COLO668 (cell line): Measurements from ENCODE around the gene NFAT5.
"Not testable (repeated sequence)": the region's sequence is repeated elsewhere in the genome, so short reads cannot be mapped to it uniquely, and the experiment has no call there.

Experiments used
- DNase-seq: peaks from one replicate; lab custom pipeline; 2025; ENCODE audit not compliant: unreplicated experiment; lab: John Stamatoyannopoulos, UW

Gene NFAT5

DNA sequence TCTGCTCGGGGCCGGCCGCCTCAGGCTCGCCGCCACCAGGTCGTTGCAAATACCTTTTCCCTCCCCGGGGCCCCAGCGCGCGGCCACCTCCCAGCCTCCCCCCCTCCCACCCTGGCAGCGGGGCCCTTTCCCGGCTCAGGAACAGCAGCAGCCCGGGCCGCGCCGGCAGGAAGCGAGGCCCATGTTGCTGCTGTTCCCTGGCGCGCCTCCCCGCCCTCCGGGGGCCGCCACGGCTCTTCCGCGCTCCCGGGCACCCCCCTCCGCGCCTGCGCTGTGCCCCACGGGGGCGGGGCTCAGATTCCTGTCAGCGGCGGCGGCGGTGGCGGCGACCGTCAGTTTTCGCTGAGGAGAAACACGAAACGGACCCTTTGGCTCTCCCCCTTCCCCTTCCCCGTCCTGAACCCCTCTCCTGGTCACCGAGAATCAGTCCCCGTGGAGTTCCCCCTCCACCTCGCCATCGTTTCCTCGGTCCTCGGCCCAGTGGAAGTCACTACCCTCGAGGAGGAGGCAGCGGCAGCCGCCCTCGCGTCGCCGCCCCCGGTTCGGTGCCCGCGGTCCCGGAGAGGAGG lies at the start of gene NFAT5:
Gene NFAT5, plus strand, starts transcription at position 296 of the 569 bp plus-strand sequence. CDS start 336 bp downstream, outside the sequence.
- peak; percentile 89 for DNase-seq

DNA sequence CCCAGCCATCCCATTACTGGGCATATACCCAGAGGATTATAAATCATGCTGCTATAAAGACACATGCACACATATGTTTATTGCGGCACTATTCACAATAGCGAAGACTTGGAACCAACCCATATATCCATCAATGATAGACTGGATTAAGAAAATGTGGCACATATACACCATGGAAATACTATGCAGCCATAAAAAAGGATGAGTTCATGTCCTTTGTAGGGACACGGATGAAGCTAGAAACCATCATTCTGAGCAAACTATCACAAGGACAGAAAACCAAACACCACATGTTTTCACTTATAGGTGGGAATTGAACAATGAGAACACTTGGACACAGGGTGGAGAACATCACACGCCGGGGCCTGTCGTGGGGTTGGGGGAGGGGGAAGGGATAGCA lies 47.9 kb upstream of the NFAT5 start:
- not testable (repeated sequence) for DNase-seq

GRCh38 chr16:69520413-69520799 lies 45.4 kb upstream of the NFAT5 start:
- DNase-seq = no peak

GRCh38 chr16:69520800-69521602 lies 44.8 kb upstream of the NFAT5 start:
- DNase-seq = no peak

DNA sequence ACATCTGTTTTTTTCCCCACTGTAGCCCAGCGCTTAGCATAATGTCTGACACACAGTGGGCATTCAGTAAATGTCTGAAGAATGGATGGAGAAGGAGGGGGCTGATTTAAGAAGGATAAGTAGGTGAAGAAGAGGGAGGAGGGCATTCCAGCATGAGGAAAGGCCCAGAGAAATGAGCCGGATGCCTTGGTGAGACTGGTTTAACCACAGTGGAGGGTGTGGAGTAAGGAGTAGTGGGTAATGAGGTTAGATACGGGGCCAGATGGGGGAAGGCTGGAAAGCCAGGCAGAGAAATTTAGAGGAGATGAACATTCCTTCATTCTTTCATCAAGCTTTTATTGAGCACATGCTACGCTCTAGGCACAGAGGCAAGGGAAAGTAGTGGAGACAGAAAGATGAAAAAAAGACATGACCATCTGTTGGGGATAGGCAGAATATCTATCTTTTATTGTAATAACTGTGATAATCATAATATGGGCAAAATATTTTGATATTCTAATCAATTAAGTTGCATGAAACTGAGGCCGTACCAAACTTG lies 43.7 kb upstream of the NFAT5 start:
- no peak for DNase-seq

- DNase-seq = no peak
Observed at GRCh38 chr16:69522732-69523404, 42.9 kb upstream of the NFAT5 start.

- no peak for DNase-seq
Observed at GRCh38 chr16:69523566-69524305, 42.0 kb upstream of the NFAT5 start.

- no peak for DNase-seq
Observed at GRCh38 chr16:69526831-69527655, 38.7 kb upstream of the NFAT5 start.

GRCh38 chr16:69531988-69532387 lies 33.8 kb upstream of the NFAT5 start:
- DNase-seq = no peak

DNA sequence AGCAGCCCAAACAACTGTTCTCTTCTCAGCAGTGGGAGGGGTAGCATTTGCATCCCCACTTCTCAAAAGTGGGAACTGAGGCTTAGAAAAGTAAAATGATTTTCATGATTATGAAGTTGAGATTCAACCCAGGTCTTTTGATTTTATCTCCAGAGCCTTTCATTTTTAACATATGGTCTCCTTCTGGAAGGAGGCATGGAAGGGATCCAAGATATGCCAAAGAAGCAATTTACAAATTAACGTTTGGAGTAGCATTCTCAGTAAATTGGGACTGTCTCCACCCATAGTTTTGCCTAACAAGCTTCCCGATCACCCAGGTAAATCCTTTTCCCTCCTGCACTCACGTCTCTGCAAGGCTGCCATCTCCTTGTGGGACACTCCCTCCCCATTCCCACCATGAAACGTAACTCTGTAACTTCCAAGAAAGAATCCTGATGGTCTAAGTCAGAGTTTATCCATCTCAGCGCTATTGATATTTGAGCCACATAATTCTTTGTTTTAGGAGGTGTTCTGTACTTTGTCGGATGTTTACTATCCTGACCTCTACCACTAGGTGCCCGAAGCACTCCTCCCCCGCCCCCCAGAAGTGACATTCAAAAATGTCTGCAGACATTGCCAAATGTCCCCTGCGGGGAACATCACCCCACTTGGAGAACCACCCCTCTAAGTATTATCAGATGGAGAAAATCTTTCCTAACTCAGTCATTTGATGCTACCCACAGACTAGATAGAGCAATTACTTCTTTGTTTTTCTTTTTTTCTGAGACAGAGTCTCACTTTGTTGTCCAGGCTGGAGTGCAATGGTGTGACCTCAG lies 32.9 kb upstream of the NFAT5 start:
- no peak for DNase-seq

DNA sequence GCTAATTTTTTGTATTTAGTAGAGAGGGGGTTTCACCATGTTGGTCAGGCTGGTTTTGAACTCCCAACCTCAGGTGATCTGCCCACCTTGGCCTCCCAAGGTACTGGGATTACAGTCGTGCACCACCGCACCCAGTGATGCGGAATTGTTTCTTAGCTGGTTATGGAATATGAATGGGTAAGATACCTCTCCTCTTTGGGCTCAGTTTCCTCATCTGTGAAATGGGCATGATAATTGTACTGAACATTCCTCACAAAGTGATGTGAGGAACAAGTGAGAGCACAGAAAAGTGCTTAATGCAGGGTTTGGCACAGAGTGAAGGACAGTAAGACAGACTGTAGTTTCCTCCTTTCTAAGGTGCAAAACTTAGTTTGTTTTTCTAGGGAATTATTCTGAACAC lies 31.0 kb upstream of the NFAT5 start:
- no peak for DNase-seq

GRCh38 chr16:69535123-69536050 lies 30.4 kb upstream of the NFAT5 start:
- no peak for DNase-seq

DNA sequence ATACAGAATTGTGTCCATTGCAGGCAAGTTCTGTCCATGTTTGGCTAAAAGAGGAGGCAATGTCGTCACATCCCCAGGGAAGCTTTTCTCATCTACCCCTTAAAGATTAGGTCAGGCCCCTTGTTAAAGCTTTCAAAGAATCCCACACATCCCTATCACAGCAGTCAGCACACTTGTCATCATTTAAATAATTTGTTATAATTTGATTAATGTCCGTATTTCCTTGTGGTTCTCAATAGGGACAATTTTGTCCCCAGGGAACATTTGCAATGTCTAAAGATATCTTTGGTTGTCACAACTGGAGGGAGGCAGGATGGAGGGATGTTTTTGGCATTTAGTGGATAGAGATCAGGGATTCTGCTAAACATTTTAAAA lies 28.1 kb upstream of the NFAT5 start:
- DNase-seq = no peak

DNA sequence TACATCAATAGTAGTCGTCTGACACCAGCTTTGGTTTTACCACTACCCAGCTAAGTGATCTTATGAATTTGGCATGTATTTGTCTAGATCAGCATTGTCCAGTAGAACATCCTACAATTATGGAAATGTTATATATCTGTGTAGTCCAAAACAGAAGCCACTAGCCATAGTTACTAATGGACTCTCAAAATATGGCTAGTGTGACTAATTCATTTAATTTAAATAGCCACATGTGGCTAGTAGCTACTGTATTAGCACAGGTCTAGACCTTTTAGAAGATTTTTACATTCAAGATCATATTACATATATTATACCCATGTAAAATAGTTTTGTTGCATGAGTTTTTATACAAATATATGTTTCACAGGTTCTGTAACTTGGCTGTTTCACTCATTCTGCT lies 27.0 kb upstream of the NFAT5 start:
- no peak for DNase-seq

DNA sequence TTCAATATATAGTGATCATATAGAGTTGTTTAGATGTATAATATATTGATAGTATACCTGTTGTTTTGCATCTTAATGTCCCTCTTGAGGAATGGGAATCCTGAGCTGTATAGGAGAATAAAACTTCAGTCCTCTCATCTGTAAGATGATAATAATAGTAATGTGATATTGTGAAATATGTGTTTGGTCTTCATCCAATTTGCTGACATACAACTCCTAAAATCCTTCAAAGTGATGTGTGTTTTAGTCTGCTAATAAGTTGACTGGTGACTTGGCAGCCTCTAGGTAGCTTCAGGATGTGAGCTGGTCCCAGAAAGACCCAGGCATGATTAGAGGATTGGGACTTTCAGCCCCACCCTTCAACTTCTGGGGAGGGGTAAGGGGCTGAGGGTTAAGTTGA lies 22.8 kb upstream of the NFAT5 start:
- DNase-seq = no peak

GRCh38 chr16:69544088-69544487 lies 21.7 kb upstream of the NFAT5 start:
- DNase-seq = no peak

GRCh38 chr16:69546663-69547062 lies 19.1 kb upstream of the NFAT5 start:
- not testable (repeated sequence) for DNase-seq

DNA sequence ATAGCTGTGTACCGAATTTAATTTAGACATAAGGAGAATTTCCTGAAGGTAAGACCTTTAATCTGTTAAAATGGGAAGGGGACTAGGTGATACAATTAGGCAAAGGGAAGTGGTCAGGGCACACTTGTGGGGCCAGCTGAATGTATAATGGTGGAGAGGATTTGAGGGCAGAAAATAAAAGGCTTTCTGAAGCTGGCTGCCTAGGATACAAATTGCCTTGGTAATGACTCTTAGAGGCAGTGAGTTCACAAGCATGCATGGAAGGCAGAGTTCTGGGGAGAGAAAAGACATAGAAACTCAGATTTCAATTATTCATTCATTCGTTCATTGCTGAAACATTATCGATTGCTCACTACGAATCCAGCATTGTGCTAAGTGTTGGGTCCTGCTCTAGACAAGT lies 12.4 kb upstream of the NFAT5 start:
- DNase-seq = no peak

DNA sequence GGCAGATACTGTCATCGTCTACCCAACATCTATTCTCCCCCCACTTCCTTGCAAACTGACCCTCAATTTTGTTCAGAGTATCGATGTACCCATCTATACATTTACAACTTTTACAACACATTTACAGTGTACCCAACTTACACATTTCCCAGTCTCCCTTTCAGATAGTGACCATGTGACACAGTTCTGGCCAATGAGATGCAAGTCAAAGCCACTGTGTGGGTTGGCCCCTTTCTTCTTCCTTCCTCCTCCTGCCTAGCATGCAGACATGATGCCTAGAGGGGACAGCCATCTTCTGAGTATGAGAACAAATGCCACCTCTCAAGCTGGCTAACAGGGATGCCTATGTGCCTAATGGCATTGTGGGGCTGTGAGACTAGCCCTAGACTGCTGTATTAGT lies 11.3 kb upstream of the NFAT5 start:
- DNase-seq = no peak
